ENCODE measurements around the gene MAP2K5. TPM values are rescaled to one million over a fixed set of nuclear protein-coding genes. Genes with fewer than 3 reads are reported as not detected.

The MAP2K5 gene
- total RNA-seq, 2 donors from 2014 or later = 14.5 to 24.7 TPM

- Mint-ChIP-seq H3K27ac (peak overlapping the region in 1 of 2 donors; percentile 58), H3K36me3 (peaks cover 17% of the 10 kb centered on the region), H3K9me3 (no peaks in the 10 kb centered on the region), H3K27me3 (no peaks in the 10 kb centered on the region), H3K4me1 (ENCODE audit: low read depth in 2 of 2) (peaks cover 31 to 33% of the 10 kb centered on the region in 2 donors), H3K4me3 (no peak overlapping the region)
- DNase-seq (ENCODE audit: low spot score) (no peak), ATAC-seq (no peak)
These were observed 16.7 kb downstream of the MAP2K5 start for GRCh38 chr15:67559158-67559557.

- Mint-ChIP-seq H3K27me3 (no peaks in the 10 kb centered on the region), H3K4me1 (ENCODE audit: low read depth in 2 of 2) (peaks cover 35 to 37% of the 10 kb centered on the region in 2 donors), H3K27ac (peak overlapping the region in 1 of 2 donors; percentile 58), H3K9me3 (no peaks in the 10 kb centered on the region), H3K36me3 (peaks cover 17% of the 10 kb centered on the region), H3K4me3 (no peak overlapping the region)
- no peak for ATAC-seq
- no peak for DNase-seq (ENCODE audit: low spot score)
These were observed 17.1 kb downstream of the MAP2K5 start for GRCh38 chr15:67559576-67559975.

DNA sequence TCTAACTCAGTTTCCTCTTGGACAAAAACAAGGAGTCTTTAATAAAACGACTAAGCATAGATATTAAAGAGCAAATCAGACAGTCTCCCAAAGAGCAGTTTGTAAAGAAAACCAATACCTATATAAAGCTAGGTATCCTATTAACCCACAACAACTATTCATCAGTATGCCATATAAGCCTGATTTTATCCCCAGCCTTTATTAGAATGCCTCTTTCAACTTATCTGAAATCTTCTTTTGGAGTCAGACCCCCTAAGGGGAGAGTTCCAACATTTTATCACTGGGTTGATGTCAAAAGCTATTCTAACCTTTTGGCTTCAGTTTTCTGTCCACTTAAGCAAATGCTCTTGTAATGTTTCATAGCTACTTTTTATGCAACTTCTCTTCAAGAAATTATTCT is 17.8 kb downstream of the MAP2K5 start:
- Mint-ChIP-seq H3K27me3 (no peaks in the 10 kb centered on the region), H3K4me1 (ENCODE audit: low read depth in 2 of 2) (peaks cover 34 to 39% of the 10 kb centered on the region in 2 donors), H3K4me3 (no peak overlapping the region), H3K27ac (no peak overlapping the region), H3K9me3 (no peaks in the 10 kb centered on the region), H3K36me3 (peaks cover 17% of the 10 kb centered on the region)
- DNase-seq (ENCODE audit: low spot score) (no peak), ATAC-seq (no peak)

DNA sequence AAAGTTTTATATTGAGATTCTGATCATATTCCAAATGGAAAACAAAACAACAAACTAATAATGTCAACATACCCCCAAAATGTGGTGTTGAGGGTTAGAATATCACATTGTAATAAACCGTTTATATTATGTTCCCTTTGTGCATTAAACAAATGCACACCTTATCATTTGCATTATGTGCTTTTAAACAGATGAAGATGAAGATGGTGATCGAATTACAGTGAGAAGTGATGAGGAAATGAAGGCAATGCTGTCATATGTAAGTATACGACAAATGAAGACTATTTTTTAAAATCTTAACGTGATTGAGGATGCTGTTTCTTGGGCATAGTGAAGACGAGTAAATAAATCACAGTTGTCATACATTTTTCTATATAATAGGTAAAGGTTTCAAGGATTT is 20.6 kb downstream of the MAP2K5 start:
- no peaks in the 10 kb centered on the region for H3K27me3 Mint-ChIP-seq
- peaks cover 16% of the 10 kb centered on the region for H3K36me3 Mint-ChIP-seq
- H3K4me3 Mint-ChIP-seq = no peak overlapping the region
- H3K27ac Mint-ChIP-seq = no peak overlapping the region
- no peaks in the 10 kb centered on the region for H3K9me3 Mint-ChIP-seq
- H3K4me1 Mint-ChIP-seq (ENCODE audit: low read depth in 2 of 2) = peaks cover 30 to 35% of the 10 kb centered on the region in 2 donors
- no peak for DNase-seq (ENCODE audit: low spot score)
- ATAC-seq = no peak

- peaks cover 26 to 34% of the 10 kb centered on the region in 2 donors for H3K4me1 Mint-ChIP-seq (ENCODE audit: low read depth in 2 of 2)
- H3K27me3 Mint-ChIP-seq = no peaks in the 10 kb centered on the region
- peak overlapping the region; percentile 87 to 91 for H3K27ac Mint-ChIP-seq
- H3K9me3 Mint-ChIP-seq = no peaks in the 10 kb centered on the region
- H3K36me3 Mint-ChIP-seq = peaks cover 4% of the 10 kb centered on the region
- ATAC-seq (peak; percentile 90 to 92), DNase-seq (ENCODE audit: low spot score) (no peak)
- H3K4me3 Mint-ChIP-seq = peak overlapping the region; percentile 79
These were observed 21.8 kb downstream of the MAP2K5 start for GRCh38 chr15:67564021-67564967.

- H3K9me3 Mint-ChIP-seq = no peaks in the 10 kb centered on the region
- no peak for DNase-seq (ENCODE audit: low spot score)
- no peaks in the 10 kb centered on the region for H3K27me3 Mint-ChIP-seq
- no peaks in the 10 kb centered on the region for H3K36me3 Mint-ChIP-seq
- H3K4me3 Mint-ChIP-seq = peak overlapping the region; percentile 79
- peak overlapping the region; percentile 87 to 91 for H3K27ac Mint-ChIP-seq
- H3K4me1 Mint-ChIP-seq (ENCODE audit: low read depth in 2 of 2) = peaks cover 26 to 30% of the 10 kb centered on the region in 2 donors
- peak; percentile 87 to 88 for ATAC-seq
These were observed 22.5 kb downstream of the MAP2K5 start for GRCh38 chr15:67564968-67565345.

GRCh38 chr15:67569668-67570067 is 27.2 kb downstream of the MAP2K5 start:
- DNase-seq (ENCODE audit: low spot score) = no peak
- Mint-ChIP-seq H3K9me3 (no peaks in the 10 kb centered on the region), H3K27me3 (no peaks in the 10 kb centered on the region), H3K27ac (peak overlapping the region in 1 of 2 donors; percentile 67), H3K36me3 (no peaks in the 10 kb centered on the region), H3K4me1 (ENCODE audit: low read depth in 2 of 2) (peaks cover 16 to 21% of the 10 kb centered on the region in 2 donors), H3K4me3 (no peak overlapping the region)
- ATAC-seq = no peak

GRCh38 chr15:67570875-67571647 is 28.6 kb downstream of the MAP2K5 start:
- H3K4me3 Mint-ChIP-seq = no peak overlapping the region
- H3K27me3 Mint-ChIP-seq = no peaks in the 10 kb centered on the region
- H3K4me1 Mint-ChIP-seq (ENCODE audit: low read depth in 2 of 2) = peaks cover 9 to 16% of the 10 kb centered on the region in 2 donors
- H3K36me3 Mint-ChIP-seq = no peaks in the 10 kb centered on the region
- no peaks in the 10 kb centered on the region for H3K9me3 Mint-ChIP-seq
- ATAC-seq = no peak
- peak overlapping the region in 1 of 2 donors; percentile 68 for H3K27ac Mint-ChIP-seq
- DNase-seq (ENCODE audit: low spot score) = no peak

DNA sequence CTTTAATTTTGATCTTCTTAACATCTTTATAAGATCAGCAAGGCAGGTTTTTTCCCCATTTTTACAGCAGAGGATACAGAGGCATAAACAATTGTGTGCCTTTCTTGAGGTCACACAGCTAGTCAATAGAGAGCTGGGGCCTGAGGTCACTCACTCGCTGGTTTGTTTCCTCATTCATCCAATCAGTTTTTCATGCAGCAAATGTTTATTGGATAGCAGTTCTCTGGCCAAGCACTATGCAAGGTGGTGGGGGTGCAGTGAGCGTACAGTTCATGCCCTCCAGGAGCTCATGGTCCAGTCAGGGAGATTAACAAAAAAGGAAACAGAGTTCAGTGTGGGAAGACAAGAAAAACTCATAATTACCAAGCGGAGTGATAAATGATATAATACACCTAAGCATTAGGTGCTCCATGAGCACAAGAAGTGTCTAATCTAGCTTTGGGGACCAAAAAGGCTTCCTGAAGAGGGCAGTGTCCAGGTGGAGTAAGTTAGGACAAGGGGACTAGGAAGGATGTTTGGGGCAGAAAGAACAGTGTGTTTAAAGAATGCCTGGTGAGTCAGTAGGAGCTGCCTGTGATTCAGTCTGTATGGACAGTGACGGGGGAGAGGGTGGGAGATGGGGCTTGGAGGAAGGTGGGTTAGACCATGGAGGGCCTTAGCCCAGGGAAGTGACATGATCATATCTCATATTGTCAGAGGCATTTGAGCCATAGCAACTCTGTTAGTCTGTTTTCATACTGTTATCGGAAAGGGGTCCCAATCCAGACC is 29.3 kb downstream of the MAP2K5 start:
- ATAC-seq (no peak), DNase-seq (ENCODE audit: low spot score) (no peak)
- Mint-ChIP-seq H3K27ac (peak overlapping the region in 1 of 2 donors; percentile 68), H3K36me3 (no peaks in the 10 kb centered on the region), H3K4me1 (ENCODE audit: low read depth in 2 of 2) (peaks cover 7 to 15% of the 10 kb centered on the region in 2 donors), H3K9me3 (no peaks in the 10 kb centered on the region), H3K27me3 (no peaks in the 10 kb centered on the region), H3K4me3 (no peak overlapping the region)

GRCh38 chr15:67573194-67573593 is 30.7 kb downstream of the MAP2K5 start:
- no peak for DNase-seq (ENCODE audit: low spot score)
- H3K27ac Mint-ChIP-seq = no peak overlapping the region
- H3K4me1 Mint-ChIP-seq (ENCODE audit: low read depth in 2 of 2) = peaks cover 7 to 15% of the 10 kb centered on the region in 2 donors
- H3K9me3 Mint-ChIP-seq = no peaks in the 10 kb centered on the region
- H3K36me3 Mint-ChIP-seq = no peaks in the 10 kb centered on the region
- no peaks in the 10 kb centered on the region for H3K27me3 Mint-ChIP-seq
- no peak overlapping the region for H3K4me3 Mint-ChIP-seq
- no peak for ATAC-seq

DNA sequence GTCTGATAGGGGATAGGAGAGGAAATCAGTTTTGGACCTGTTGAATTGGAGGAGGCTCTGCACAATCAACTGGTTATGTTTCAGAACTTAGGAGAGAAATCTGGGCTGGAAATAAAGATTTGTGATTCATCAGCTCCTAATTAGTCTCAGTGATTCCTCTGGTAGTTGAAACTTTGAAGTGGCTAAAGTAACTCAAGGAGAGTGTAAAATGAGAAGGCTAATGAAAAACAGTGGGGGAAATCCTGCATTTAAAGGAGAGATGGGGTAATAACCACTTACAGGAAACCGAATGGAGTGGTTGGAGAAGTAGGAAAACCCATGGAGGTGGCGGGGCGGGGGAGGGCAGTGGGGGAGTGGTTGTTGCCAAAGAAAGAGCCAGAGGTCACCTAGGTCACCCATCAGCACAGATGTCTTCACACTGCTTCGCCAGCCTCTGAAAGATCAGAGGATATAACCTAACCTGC is 32.6 kb downstream of the MAP2K5 start:
- Mint-ChIP-seq H3K27ac (peak overlapping the region in 1 of 2 donors; percentile 11), H3K4me1 (ENCODE audit: low read depth in 2 of 2) (peaks cover 7 to 13% of the 10 kb centered on the region in 2 donors), H3K9me3 (no peaks in the 10 kb centered on the region), H3K27me3 (no peaks in the 10 kb centered on the region), H3K4me3 (no peak overlapping the region), H3K36me3 (no peaks in the 10 kb centered on the region)
- no peak for ATAC-seq
- DNase-seq (ENCODE audit: low spot score) = no peak

- Mint-ChIP-seq H3K4me3 (no peak overlapping the region), H3K36me3 (no peaks in the 10 kb centered on the region), H3K27me3 (no peaks in the 10 kb centered on the region), H3K27ac (no peak overlapping the region), H3K9me3 (no peaks in the 10 kb centered on the region), H3K4me1 (ENCODE audit: low read depth in 2 of 2) (peaks cover 0 to 5% of the 10 kb centered on the region in 2 donors)
- ATAC-seq (no peak), DNase-seq (ENCODE audit: low spot score) (no peak)
These were observed 35.6 kb downstream of the MAP2K5 start for GRCh38 chr15:67578020-67578600.

DNA sequence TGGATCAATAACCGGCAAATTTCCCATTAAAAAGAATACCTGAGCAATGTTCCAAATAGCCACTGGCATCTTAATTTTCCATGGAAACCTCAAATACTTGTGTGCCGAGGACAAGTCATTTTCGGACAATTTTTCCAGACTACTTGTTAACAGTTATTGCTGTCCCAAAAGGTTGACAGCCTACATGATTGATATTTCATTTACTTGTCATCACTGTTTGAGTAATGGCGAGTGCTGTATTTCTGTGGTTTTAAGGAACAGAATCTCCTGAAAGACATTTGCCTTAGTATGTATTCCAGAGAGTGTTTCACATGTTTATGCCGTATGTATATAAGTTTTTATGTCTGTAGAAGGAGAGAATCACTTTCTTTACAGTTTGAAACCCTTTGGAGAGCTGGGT is 36.7 kb downstream of the MAP2K5 start:
- H3K27ac Mint-ChIP-seq = no peak overlapping the region

More for the DNA sequence above, 36.7 kb downstream of the MAP2K5 start:
- Mint-ChIP-seq H3K9me3 (no peaks in the 10 kb centered on the region), H3K27me3 (no peaks in the 10 kb centered on the region), H3K36me3 (no peaks in the 10 kb centered on the region), H3K4me1 (ENCODE audit: low read depth in 2 of 2) (peaks cover 0 to 5% of the 10 kb centered on the region in 2 donors), H3K4me3 (no peak overlapping the region)
- no peak for ATAC-seq
- DNase-seq (ENCODE audit: low spot score) = no peak
